K562 (cell line): ENCODE results near the gene HMCN1. TPM values are rescaled to one million over a fixed set of nuclear protein-coding genes. Genes with fewer than 3 reads are reported as not detected.

Experiments used
- ATAC-seq: fragments of 200-7000 bp; cut with Tn5 transposase; 3 replicates; pipeline ENCODE4 v1.9.1; 2020; ENCODE audit warnings: moderate library complexity
- BruUV-seq: library from RNA; stranded (reverse); fragments of 400-500 nt; replicated peaks from 2 replicates; lab custom pipeline; 2021; lab: Mats Ljungman, UMichigan
- CTCF ChIA-PET: fragments of 300-600 bp; formaldehyde crosslinking; extraction: SDS; loops from one replicate; lab custom pipeline; 2021; ENCODE audit warnings: low intra/inter-chr PET ratio; lab: Yijun Ruan, JAX
- POLR2A ChIA-PET: fragments of 300-600, 350-650 bp; sonication (Branson Sonifier 250); formaldehyde crosslinking; extraction: SDS; loops from one replicate; lab custom pipeline; 2021; ENCODE audit warnings: antibody characterized with exemption, inconsistent platforms; lab: Yijun Ruan, JAX
- DNase-seq, 4 experiments: peaks; one replicate each; pipeline versions ENCODE4 v3.0.0 to v3.0.0-alpha.2; 2011 to 2018; ENCODE audit warnings: low spot score in 3 of 4, mixed read lengths in 3 of 4; ENCODE audit errors: extremely low read depth in 1 of 4
- FAIRE-seq: peaks from 2 replicates; lab custom pipeline; 2011; peaks lifted over from hg19 to GRCh38; lab: Jason Lieb, UNC
- H2AFZ ChIP-seq: 2 replicates; pipeline ENCODE4 v1.6.0; 2011; ENCODE audit warnings: low read depth, low read length, control low read depth, inconsistent platforms
- H3K27ac ChIP-seq: fragments of 200-600 bp; 3 replicates; pipeline ENCODE4 v1.8.0; 2011; ENCODE audit warnings: low read depth, mild to moderate bottlenecking, control low read depth, inconsistent platforms, low read length, moderate library complexity, mixed read lengths; ENCODE audit errors: extremely low read depth
- H3K27me3 ChIP-seq, 2 experiments: fragments of 300-600 bp in 1 of 2; 2 replicates in 1 of 2; 3 replicates in 1 of 2; pipeline versions ENCODE4 v1.6.0 to v1.8.0; 2011; ENCODE audit warnings: inconsistent platforms in 2 of 2, low read length in 2 of 2, mild to moderate bottlenecking in 1 of 2, mixed read lengths in 1 of 2, moderate library complexity in 1 of 2; ENCODE audit not compliant: control insufficient read depth in 2 of 2, insufficient read depth in 2 of 2
- H3K36me3 ChIP-seq: fragments of 300-600 bp; 3 replicates; pipeline ENCODE4 v1.8.0; 2011; ENCODE audit warnings: mild to moderate bottlenecking, low read length, inconsistent platforms; ENCODE audit not compliant: control insufficient read depth, insufficient read depth
- H3K4me1 ChIP-seq, 2 experiments: fragments of 200-600 bp in 1 of 2; replicated peaks in 1 of 2; 2 replicates in 1 of 2; 3 replicates in 1 of 2; pipeline versions ENCODE4 v1.5.1 to v1.8.0; 2011; ENCODE audit warnings: inconsistent platforms in 2 of 2, low read length in 2 of 2, mild to moderate bottlenecking in 1 of 2, mixed read lengths in 1 of 2, moderate library complexity in 1 of 2; ENCODE audit not compliant: control insufficient read depth in 2 of 2, insufficient read depth in 2 of 2
- H3K4me2 ChIP-seq: 2 replicates; pipeline ENCODE4 v1.6.1; 2011; ENCODE audit warnings: low read length, control low read depth, inconsistent platforms, mixed read lengths; ENCODE audit not compliant: insufficient read depth
- H3K4me3 ChIP-seq: fragments of 200-600 bp; sonication (generic), shearing (Covaris generic); 2 replicates; pipeline ENCODE4 v1.5.1; 2016; ENCODE audit warnings: control low read depth, inconsistent platforms
- H3K79me2 ChIP-seq: fragments of 200-600 bp; 3 replicates; pipeline ENCODE4 v1.8.0; 2011; ENCODE audit warnings: low read length, inconsistent platforms; ENCODE audit not compliant: control insufficient read depth, insufficient read depth
- H3K9ac ChIP-seq, 2 experiments: 2 replicates each; pipeline versions ENCODE4 v1.6.0 to v1.6.1; 2011; ENCODE audit warnings: low read depth in 2 of 2, low read length in 2 of 2, control low read depth in 1 of 2, inconsistent platforms in 1 of 2, mild to moderate bottlenecking in 1 of 2, mixed read lengths in 1 of 2; ENCODE audit not compliant: insufficient read depth in 1 of 2
- H3K9me1 ChIP-seq: one replicate; pipeline ENCODE4 v1.6.0; 2011; ENCODE audit warnings: inconsistent platforms, mild to moderate bottlenecking, low read length, moderate library complexity; ENCODE audit not compliant: control insufficient read depth, insufficient read depth
- H3K9me3 ChIP-seq: replicated peaks from 2 replicates; pipeline ENCODE4 v1.5.1; 2011; ENCODE audit warnings: low read depth, low read length, inconsistent platforms; ENCODE audit not compliant: control insufficient read depth, insufficient read depth
- H4K20me1 ChIP-seq: replicated peaks from 2 replicates; pipeline ENCODE4 v1.6.1; 2011; ENCODE audit warnings: low read length, inconsistent platforms, mixed read lengths; ENCODE audit not compliant: control insufficient read depth, insufficient read depth
- ADNP ChIP-seq: fragments of 200-800 bp; sonication (Bioruptor generic); IDR thresholded peaks from 2 replicates; pipeline ENCODE4 v1.6.1; 2016; ENCODE audit warnings: missing genetic modification characterization, missing compliant biosample characterization
- ASH1L ChIP-seq: fragments of 450-650 bp; IDR thresholded peaks from 2 replicates; pipeline ENCODE4 v1.6.1; 2018; ENCODE audit warnings: borderline replicate concordance, mild to moderate bottlenecking, low read depth; ENCODE audit not compliant: partially characterized antibody
- ATF3 ChIP-seq, 2 experiments: fragments of 450-650 bp in 1 of 2; sonication (generic) in 1 of 2; formaldehyde crosslinking in 1 of 2; IDR thresholded peaks in 1 of 2; conservative IDR thresholded peaks in 1 of 2; 2 replicates each; pipeline versions ENCODE4 v1.6.1 to v1.8.1; 2016 to 2023; ENCODE audit warnings: mild to moderate bottlenecking in 2 of 2, moderate library complexity in 2 of 2, inconsistent platforms in 1 of 2, missing genetic modification reagents in 1 of 2
- ETV5 ChIP-seq: sonication (generic); formaldehyde crosslinking; IDR thresholded peaks from 2 replicates; pipeline ENCODE4 v1.4.0; 2020; ENCODE audit warnings: low read depth, mild to moderate bottlenecking, missing genetic modification reagents
- FOSL1 ChIP-seq: fragments of 200-800 bp; sonication (Bioruptor generic); conservative IDR thresholded peaks from 2 replicates; pipeline ENCODE4 v1.6.1; 2016; ENCODE audit warnings: missing genetic modification characterization, missing compliant biosample characterization
- GABPB1 ChIP-seq: sonication (generic); formaldehyde crosslinking; IDR thresholded peaks from 2 replicates; pipeline ENCODE4 v1.8.0; 2022; ENCODE audit warnings: mild to moderate bottlenecking, missing genetic modification reagents
- MXI1 ChIP-seq: IDR thresholded peaks from 2 replicates; pipeline ENCODE4 v1.6.1; 2011; ENCODE audit warnings: low read depth, mild to moderate bottlenecking, improper control_type of control experiment, low read length
- NFE2 ChIP-seq: IDR thresholded peaks from 2 replicates; pipeline ENCODE4 v1.6.1; 2014; ENCODE audit warnings: antibody characterized with exemption, low read depth
- RAD21 ChIP-seq, 2 experiments: fragments of 250-450 bp in 1 of 2; fragments of 450-650 bp in 1 of 2; sonication (Bioruptor Pico) in 1 of 2; formaldehyde crosslinking in 1 of 2; IDR thresholded peaks in 1 of 2; conservative IDR thresholded peaks in 1 of 2; 2 replicates each; pipeline versions ENCODE4 v1.4.0 to v1.8.0; 2020 to 2022; ENCODE audit warnings: mild to moderate bottlenecking in 2 of 2, moderate library complexity in 1 of 2
- RB1 ChIP-seq: fragments of 450-650 bp; IDR thresholded peaks from 2 replicates; pipeline ENCODE4 v1.6.1; 2017; ENCODE audit warnings: low read depth, mild to moderate bottlenecking
- RHOXF2B ChIP-seq: fragments of 250-450 bp; sonication (Bioruptor Pico); conservative IDR thresholded peaks from 2 replicates; pipeline ENCODE4 v1.5.1; 2021
- TFAP4 ChIP-seq: sonication (generic); formaldehyde crosslinking; IDR thresholded peaks from 2 replicates; pipeline ENCODE4 v1.8.0; 2022; ENCODE audit warnings: missing genetic modification reagents, mild to moderate bottlenecking, moderate library complexity, borderline replicate concordance
- YBX1 ChIP-seq: fragments of 450-650 bp; IDR thresholded peaks from 2 replicates; pipeline ENCODE4 v1.7.1; 2016; ENCODE audit warnings: mild to moderate bottlenecking
- ZHX1 ChIP-seq: fragments of 150-350 bp; conservative IDR thresholded peaks from 2 replicates; pipeline ENCODE4 v1.6.1; 2014; ENCODE audit warnings: low read length
- ZNF347 ChIP-seq: fragments of 450-650 bp; formaldehyde crosslinking; IDR thresholded peaks from 2 replicates; pipeline ENCODE4 v1.4.0; 2020; ENCODE audit warnings: low read depth, mild to moderate bottlenecking, moderate library complexity
- ZZZ3 ChIP-seq: fragments of 450-650 bp; IDR thresholded peaks from 2 replicates; pipeline ENCODE4 v1.6.1; 2016; ENCODE audit warnings: antibody characterized with exemption, mild to moderate bottlenecking, moderate library complexity
- WGBS: fragments of 100-300 bp; shearing (Covaris generic); methylation state at CpG from one replicate; pipeline ENCODE4 v1.1.6; 2016; ENCODE audit warnings: low coverage, mixed read lengths; ENCODE audit not compliant: insufficient coverage; ENCODE audit errors: missing lambda C conversion rate; 5-methylcytosine and 5-hydroxymethylcytosine counted together
- in situ Hi-C: fragments of 300-500 bp; cut with MboI; formaldehyde crosslinking; loops from 4 replicates; pipeline ENCODE4 v1.15.0; 2018; ENCODE audit warnings: inconsistent platforms, mixed read lengths
- intact Hi-C: fragments of 100-400 bp; cut with micrococcal nuclease; formaldehyde crosslinking; loops from 2 replicates; pipeline ENCODE4 v1.14.2; 2022
- polyA plus RNA-seq, 8 experiments: library from polyadenylated mRNA; depleted of rRNA in 4 of 8; stranded (reverse) in 5 of 8; unstranded in 3 of 8; fragments of >200 nt; fragmentation: Nextera tagmentation in 2 of 8; fragmentation: Illumina TruSeq in 1 of 8; extraction: Ambion mirVana in 2 of 8; extraction: Trizol in 1 of 8; gene quantifications; 2 replicates each; pipeline versions ENCODE4 v1.2.1 to v1.2.3, GENCODE V29; 2011 to 2014; ENCODE audit warnings: inconsistent platforms in 1 of 8, missing spikeins in 1 of 8
- total RNA-seq, 7 experiments: library from RNA; depleted of rRNA in 6 of 7; stranded (reverse); fragments of >200 nt in 6 of 7; fragmentation: Illumina TruSeq in 2 of 7; extraction: Trizol in 2 of 7; gene quantifications; 2 replicates each; pipeline versions ENCODE4 v1.2.1 to v1.2.3, GENCODE V29; 2011 to 2021; ENCODE audit warnings: low replicate concordance in 1 of 7

HMCN1 gene
- total and polyA plus RNA-seq, 9 of the 15 experiments (the other 6 are each of a cell fraction or from before 2014, with no cell fraction given), result 0.07 to 0.36 (median 0.21) TPM

GRCh38 chr1:185761841-185762240 lies 27.6 kb downstream of the HMCN1 start:
- no peaks in the 10 kb centered on the region for H3K9me3 ChIP-seq
- H3K27ac ChIP-seq, result no peak overlapping the region
- H3K9ac ChIP-seq, result no peak overlapping the region
- ATAC-seq (no peak), DNase-seq (no peak), FAIRE-seq (no peak)
- H2AFZ ChIP-seq, result no peak overlapping the region
- no peaks in the 10 kb centered on the region for H3K79me2 ChIP-seq
- intact Hi-C loops (no loop called here), in situ Hi-C loops (no loop called here)
- CTCF ChIA-PET, result no interaction called here
- H3K36me3 ChIP-seq, result no peaks in the 10 kb centered on the region
- H3K4me1 ChIP-seq, result no peaks in the 10 kb centered on the region
- H3K27me3 ChIP-seq, result no peaks in the 10 kb centered on the region
- no peak overlapping the region for H3K4me2 ChIP-seq
- BruUV-seq, result no TSS peak
- WGBS, result 4% methylated on average over 3 of the region's 3 CpGs
- TF ChIP-seq FOSL1 (no peak), ASH1L (no peak), GABPB1 (no peak), NFE2 (no peak), MXI1 (no peak), ADNP (no peak), RB1 (no peak), ZNF347 (CRISPR knock-in tag) (no peak), ZZZ3 (no peak), RHOXF2B (no peak), TFAP4 (CRISPR knock-in tag) (no peak), ZHX1 (no peak), ETV5 (no peak), YBX1 (no peak), ATF3 (IDR thresholded peaks at IDR 0.05) (no peak), ATF3 (CRISPR knock-in tag; conservative IDR thresholded peaks at IDR 0.05) (no peak), RAD21 (CRISPR knock-in tag; conservative IDR thresholded peaks at IDR 0.05 in 1 of 2, IDR thresholded peaks at IDR 0.05 in 1 of 2) (no peak)
- POLR2A ChIA-PET, result no interaction called here
- no peaks in the 10 kb centered on the region for H4K20me1 ChIP-seq
- no peak overlapping the region for H3K4me3 ChIP-seq
- H3K9me1 ChIP-seq, result no peaks in the 10 kb centered on the region
